ENCODE measurements around the gene ARRDC2. TPM values are rescaled to one million over a fixed set of nuclear protein-coding genes. Genes with fewer than 3 reads are reported as not detected.

ARRDC2 gene
- total and polyA plus RNA-seq, 2 of the 13 experiments (the other 11 are each of a cell fraction or from before 2014, with no cell fraction given) = 2.1 to 3.4 TPM

GRCh38 chr19:18023622-18024251 is 15.8 kb downstream of the ARRDC2 start:
- TF ChIP-seq ATAD3A (CRISPR knock-in tag; IDR thresholded peaks at IDR 0.05) = no peak
- TF ChIP-seq, protein P1, sequence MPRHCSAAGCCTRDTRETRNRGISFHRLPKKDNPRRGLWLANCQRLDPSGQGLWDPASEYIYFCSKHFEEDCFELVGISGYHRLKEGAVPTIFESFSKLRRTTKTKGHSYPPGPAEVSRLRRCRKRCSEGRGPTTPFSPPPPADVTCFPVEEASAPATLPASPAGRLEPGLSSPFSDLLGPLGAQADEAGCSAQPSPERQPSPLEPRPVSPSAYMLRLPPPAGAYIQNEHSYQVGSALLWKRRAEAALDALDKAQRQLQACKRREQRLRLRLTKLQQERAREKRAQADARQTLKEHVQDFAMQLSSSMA (CRISPR knock-in tag; IDR thresholded peaks at IDR 0.05) = no peak
- 0 out of 4 replicates have a peak, but pooled peaks of 1 of the 2 experiments have one; percentile 23 for TF ChIP-seq POLR2A (IDR thresholded peaks at IDR 0.05; ENCODE audit: insufficient read depth in 1 of 2, low read depth in 2 of 2, low read length in 2 of 2)
- TF ChIP-seq ZBTB38 (CRISPR knock-in tag; IDR thresholded peaks at IDR 0.05) = 0 out of 2 replicates have a peak, but pooled peaks have one; percentile 22
- TF ChIP-seq, protein P2, sequence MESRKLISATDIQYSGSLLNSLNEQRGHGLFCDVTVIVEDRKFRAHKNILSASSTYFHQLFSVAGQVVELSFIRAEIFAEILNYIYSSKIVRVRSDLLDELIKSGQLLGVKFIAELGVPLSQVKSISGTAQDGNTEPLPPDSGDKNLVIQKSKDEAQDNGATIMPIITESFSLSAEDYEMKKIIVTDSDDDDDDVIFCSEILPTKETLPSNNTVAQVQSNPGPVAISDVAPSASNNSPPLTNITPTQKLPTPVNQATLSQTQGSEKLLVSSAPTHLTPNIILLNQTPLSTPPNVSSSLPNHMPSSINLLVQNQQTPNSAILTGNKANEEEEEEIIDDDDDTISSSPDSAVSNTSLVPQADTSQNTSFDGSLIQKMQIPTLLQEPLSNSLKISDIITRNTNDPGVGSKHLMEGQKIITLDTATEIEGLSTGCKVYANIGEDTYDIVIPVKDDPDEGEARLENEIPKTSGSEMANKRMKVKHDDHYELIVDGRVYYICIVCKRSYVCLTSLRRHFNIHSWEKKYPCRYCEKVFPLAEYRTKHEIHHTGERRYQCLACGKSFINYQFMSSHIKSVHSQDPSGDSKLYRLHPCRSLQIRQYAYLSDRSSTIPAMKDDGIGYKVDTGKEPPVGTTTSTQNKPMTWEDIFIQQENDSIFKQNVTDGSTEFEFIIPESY (CRISPR knock-in tag; IDR thresholded peaks at IDR 0.05) = peak; percentile 67
- TF ChIP-seq AGO2 (optimal IDR thresholded peaks at IDR 0.05; ENCODE audit: low read depth, low read length) = peak; percentile 31
- Histone ChIP-seq H3K27ac (ENCODE audit: extremely low read length, insufficient read depth, low read length) (no peak overlapping the region), H2AFZ (ENCODE audit: low read length) (no peak overlapping the region), H3K4me1 (ENCODE audit: insufficient read depth, low read length) (peaks cover 54% of the 10 kb centered on the region), H3K79me2 (ENCODE audit: insufficient read depth, low read length) (no peaks in the 10 kb centered on the region), H3K27me3 (ENCODE audit: control insufficient read depth in 1 of 2, insufficient read depth in 2 of 2, low read length in 2 of 2) (peaks cover 0 to 3% of the 10 kb centered on the region in 2 experiments; a peak in 1 of 5 replicates), H4K20me1 (ENCODE audit: insufficient read depth, low read length) (no peaks in the 10 kb centered on the region), H3K9ac (ENCODE audit: insufficient read depth, low read depth, low read length) (peak overlapping the region; percentile 16; the same call in 1 of the 2 replicates), H3K4me3 (replicated peaks in 1 of 3; ENCODE audit: insufficient read depth in 1 of 3, low read depth in 2 of 3, low read length in 3 of 3) (peak overlapping the region in 1 of 3 experiments; percentile 23; a peak in 1 of 6 replicates), H3K4me2 (ENCODE audit: low read depth, low read length) (peak overlapping the region; percentile 29; the same call in 1 of the 2 replicates), H3K36me3 (replicated peaks in 1 of 2; ENCODE audit: control insufficient read depth in 1 of 2, insufficient read depth in 2 of 2, low read length in 2 of 2) (no peaks in the 10 kb centered on the region), H3K9me3 (ENCODE audit: low read length) (no peaks in the 10 kb centered on the region)
- DNase-seq (ENCODE audit: low spot score) = no peak
- whole genome bisulfite sequencing (ENCODE audit: low lambda C conversion rate) = 79% methylated on average over 15 of the region's 23 CpGs
- CTCF ChIA-PET (ENCODE audit: low intra/inter-chr PET ratio, low total read pairs) = no interaction called here
- intact Hi-C loops (cut with micrococcal nuclease; ENCODE audit: unreplicated experiment) (no loop called here), in situ Hi-C loops (cut with HindIII; ENCODE audit: extremely low pct_ligation_motif_present, low pct_unique_long_range_greater_than_20kb) (no loop called here)
- no peak for FAIRE-seq
- no TSS peak for BruUV-seq (replicated peaks)
- POLR2A ChIA-PET = interaction anchor here (0.8 to 1.0 kb wide), 2 partner anchors 10 to 15 kb away, joined by 3 to 4 read pairs; partner anchors contain the start of gene ARRDC2
- ATAC-seq = no peak
